HepG2 (cell line): ENCODE measurements around the gene AGT. TPM values are rescaled to one million over a fixed set of nuclear protein-coding genes. Genes with fewer than 3 reads are reported as not detected.

Experiments
- DDIT3 ChIP-seq: sonication (generic); formaldehyde crosslinking; IDR thresholded peaks from 2 replicates; pipeline ENCODE4 v1.4.0; 2020; ENCODE audit warnings: mild to moderate bottlenecking, missing genetic modification reagents
- DNMT1 ChIP-seq: sonication (generic); formaldehyde crosslinking; IDR thresholded peaks from 2 replicates; pipeline ENCODE4 v1.5.1; 2020; ENCODE audit warnings: mild to moderate bottlenecking, missing genetic modification reagents
- GMEB1 ChIP-seq: sonication (generic); formaldehyde crosslinking; IDR thresholded peaks from 2 replicates; pipeline ENCODE4 v1.5.1; 2020; ENCODE audit warnings: missing genetic modification reagents, mild to moderate bottlenecking, borderline replicate concordance
- HIVEP1 ChIP-seq: sonication (generic); formaldehyde crosslinking; IDR thresholded peaks from 2 replicates; pipeline ENCODE4 v1.4.0; 2020; ENCODE audit warnings: mild to moderate bottlenecking, missing genetic modification reagents
- HMGA1 ChIP-seq: sonication (generic); formaldehyde crosslinking; conservative IDR thresholded peaks from 2 replicates; pipeline ENCODE4 v1.4.0; 2020; ENCODE audit warnings: missing genetic modification reagents
- IRF2 ChIP-seq: IDR thresholded peaks from 2 replicates; pipeline ENCODE4 v1.6.1; 2018; ENCODE audit warnings: missing genetic modification reagents, missing compliant biosample characterization
- POLR2G ChIP-seq: fragments of 200-400 bp; formaldehyde crosslinking; IDR thresholded peaks from 2 replicates; pipeline ENCODE4 v1.6.1; 2018; ENCODE audit warnings: mild to moderate bottlenecking, low read depth, low read length, moderate library complexity
- RBM22 ChIP-seq: fragments of 200-400 bp; formaldehyde crosslinking; optimal IDR thresholded peaks from 2 replicates; pipeline ENCODE3; 2017; ENCODE audit warnings: mild to moderate bottlenecking, low read length, moderate library complexity
- RORA ChIP-seq: sonication (generic); formaldehyde crosslinking; IDR thresholded peaks from 2 replicates; pipeline ENCODE4 v1.5.0; 2020; ENCODE audit warnings: mild to moderate bottlenecking, missing genetic modification reagents, moderate library complexity
- SCMH1 ChIP-seq: sonication (generic); formaldehyde crosslinking; IDR thresholded peaks from 2 replicates; pipeline ENCODE4 v1.9.0; 2021; ENCODE audit warnings: missing genetic modification reagents, mild to moderate bottlenecking, borderline replicate concordance
- SMC3 ChIP-seq: IDR thresholded peaks from 2 replicates; pipeline ENCODE4 v1.6.1; 2011; ENCODE audit warnings: low read length, improper control_type of control experiment
- TCF12 ChIP-seq, 2 experiments: fragments of 450-650 bp in 1 of 2; sonication (generic) in 1 of 2; formaldehyde crosslinking in 1 of 2; IDR thresholded peaks; 2 replicates each; pipeline versions ENCODE4 v1.6.1 to v1.8.0; 2017 to 2022; ENCODE audit warnings: antibody characterized with exemption in 1 of 2, mild to moderate bottlenecking in 1 of 2, missing genetic modification reagents in 1 of 2, moderate library complexity in 1 of 2
- THYN1 ChIP-seq: sonication (generic); formaldehyde crosslinking; IDR thresholded peaks from 2 replicates; pipeline ENCODE4 v1.8.1; 2023; ENCODE audit warnings: low read depth, mild to moderate bottlenecking, moderate library complexity, missing genetic modification reagents, borderline replicate concordance
- ZNF484 ChIP-seq: sonication (generic); formaldehyde crosslinking; IDR thresholded peaks from 2 replicates; pipeline ENCODE4 v1.5.1; 2020; ENCODE audit warnings: mild to moderate bottlenecking, low read depth, missing genetic modification reagents, borderline replicate concordance
- ZNF569 ChIP-seq: sonication (generic); formaldehyde crosslinking; IDR thresholded peaks from 2 replicates; pipeline ENCODE4 v1.5.0; 2020; ENCODE audit warnings: mild to moderate bottlenecking, missing genetic modification reagents, moderate library complexity, borderline replicate concordance
- ZNF609 ChIP-seq: sonication (generic); formaldehyde crosslinking; IDR thresholded peaks from 2 replicates; pipeline ENCODE4 v1.4.0; 2020; ENCODE audit warnings: mild to moderate bottlenecking, missing genetic modification reagents, borderline replicate concordance
- polyA plus RNA-seq, 8 experiments: library from polyadenylated mRNA; depleted of rRNA in 3 of 8; stranded (reverse) in 7 of 8; unstranded in 1 of 8; fragments of >200 nt; fragmentation: Illumina TruSeq in 4 of 8; extraction: Trizol in 4 of 8; gene quantifications; 2 replicates each; pipeline versions ENCODE4 v1.2.1 to v1.2.3, GENCODE V29; 2011 to 2016; ENCODE audit warnings: low read depth in 4 of 8, missing spikeins in 1 of 8, mixed read lengths in 1 of 8; ENCODE audit not compliant: insufficient read depth in 1 of 8
- total RNA-seq, 5 experiments: library from RNA; depleted of rRNA; stranded (reverse); fragments of >200 nt; fragmentation: Illumina TruSeq; extraction: Trizol; gene quantifications; 2 replicates each; pipeline ENCODE4 v1.2.3, GENCODE V29; 2016; ENCODE audit warnings: low read depth in 1 of 5
- TF ChIP-seq, protein P1 (sequence below): sonication (generic); formaldehyde crosslinking; IDR thresholded peaks from 2 replicates; pipeline ENCODE4 v1.9.0; 2022; ENCODE audit warnings: missing genetic modification reagents, mild to moderate bottlenecking, borderline replicate concordance
- TF ChIP-seq, protein P2 (sequence below): sonication (generic); formaldehyde crosslinking; IDR thresholded peaks from 2 replicates; pipeline ENCODE4 v1.5.0; 2020; ENCODE audit warnings: missing genetic modification reagents

The AGT gene
- total and polyA plus RNA-seq, 2 of the 13 experiments (the other 11 are each of a cell fraction or from before 2014, with no cell fraction given): 892 to 2,071 TPM

DNA sequence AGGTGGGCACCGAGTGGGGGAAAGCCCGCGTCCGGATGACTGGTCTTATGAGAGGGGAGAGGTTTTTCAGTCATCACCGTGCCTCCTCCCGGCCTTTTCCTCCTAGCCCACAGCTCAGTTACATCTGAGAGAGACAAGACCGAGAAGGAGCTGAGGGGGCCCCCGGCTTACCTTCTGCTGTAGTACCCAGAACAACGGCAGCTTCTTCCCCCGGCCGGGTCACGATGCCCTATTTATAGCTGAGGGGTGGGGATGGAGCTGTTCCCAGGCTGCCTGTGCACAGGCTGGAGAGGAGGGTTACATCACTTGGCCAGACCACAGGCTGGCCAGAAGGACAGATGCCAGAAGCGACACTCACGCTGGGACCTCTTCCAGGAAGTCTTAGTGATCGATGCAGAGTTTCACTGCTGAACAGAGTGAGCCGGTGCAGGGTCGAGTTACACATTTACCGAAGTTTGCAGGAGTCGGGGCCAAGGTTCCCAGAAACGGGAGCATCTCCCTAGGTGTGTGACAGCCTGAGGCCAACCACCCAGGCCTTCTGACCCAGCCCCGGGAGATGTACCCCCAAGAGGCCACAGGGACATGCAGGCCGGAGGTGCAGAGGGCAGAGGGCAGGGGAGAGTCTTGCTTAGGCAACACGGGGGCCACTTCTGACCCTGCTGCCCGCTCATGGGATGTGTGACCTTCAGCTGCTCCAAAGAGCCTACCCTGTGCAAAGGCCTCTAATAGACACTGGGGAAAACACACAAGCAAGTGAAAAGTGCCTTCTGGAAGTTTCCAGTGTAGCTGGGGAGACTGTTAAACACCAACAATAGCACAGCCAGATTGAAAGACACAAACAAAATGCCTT, at the start of gene AGT (continued):
- TF ChIP-seq ZNF609 (CRISPR knock-in tag): peak; percentile 98
- peak; percentile 85; the same call in 1 of the 2 replicates for TF ChIP-seq IRF2 (CRISPR knock-in tag)
- peak; percentile 54; the same call in 1 of the 2 replicates for TF ChIP-seq GMEB1 (CRISPR knock-in tag)
- no peak for TF ChIP-seq HMGA1
- peak; percentile 64 for TF ChIP-seq RBM22
- peak; percentile 99 for TF ChIP-seq POLR2G
- TF ChIP-seq TCF12 (IDR thresholded peaks at IDR 0.05): no peak
- peak; percentile 99 for TF ChIP-seq TCF12 (CRISPR knock-in tag; IDR thresholded peaks at IDR 0.05)
- no peak for TF ChIP-seq SCMH1 (CRISPR knock-in tag)
- TF ChIP-seq THYN1: peak; percentile 89; the same call in 1 of the 2 replicates
- TF ChIP-seq ZNF484 (CRISPR knock-in tag): 0 out of 2 replicates have a peak, but pooled peaks have one; percentile 37
- TF ChIP-seq DNMT1 (CRISPR knock-in tag): peak; percentile 58; the same call in 1 of the 2 replicates
- TF ChIP-seq ZNF569: peak; percentile 83; the same call in 1 of the 2 replicates
- 0 out of 2 replicates have a peak, but pooled peaks have one; percentile 73 for TF ChIP-seq RORA
- TF ChIP-seq HIVEP1 (CRISPR knock-in tag): peak; percentile 99
- TF ChIP-seq, protein P1, sequence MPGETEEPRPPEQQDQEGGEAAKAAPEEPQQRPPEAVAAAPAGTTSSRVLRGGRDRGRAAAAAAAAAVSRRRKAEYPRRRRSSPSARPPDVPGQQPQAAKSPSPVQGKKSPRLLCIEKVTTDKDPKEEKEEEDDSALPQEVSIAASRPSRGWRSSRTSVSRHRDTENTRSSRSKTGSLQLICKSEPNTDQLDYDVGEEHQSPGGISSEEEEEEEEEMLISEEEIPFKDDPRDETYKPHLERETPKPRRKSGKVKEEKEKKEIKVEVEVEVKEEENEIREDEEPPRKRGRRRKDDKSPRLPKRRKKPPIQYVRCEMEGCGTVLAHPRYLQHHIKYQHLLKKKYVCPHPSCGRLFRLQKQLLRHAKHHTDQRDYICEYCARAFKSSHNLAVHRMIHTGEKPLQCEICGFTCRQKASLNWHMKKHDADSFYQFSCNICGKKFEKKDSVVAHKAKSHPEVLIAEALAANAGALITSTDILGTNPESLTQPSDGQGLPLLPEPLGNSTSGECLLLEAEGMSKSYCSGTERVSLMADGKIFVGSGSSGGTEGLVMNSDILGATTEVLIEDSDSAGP: peak; percentile 96
- no peak for TF ChIP-seq DDIT3 (CRISPR knock-in tag)
- TF ChIP-seq, protein P2, sequence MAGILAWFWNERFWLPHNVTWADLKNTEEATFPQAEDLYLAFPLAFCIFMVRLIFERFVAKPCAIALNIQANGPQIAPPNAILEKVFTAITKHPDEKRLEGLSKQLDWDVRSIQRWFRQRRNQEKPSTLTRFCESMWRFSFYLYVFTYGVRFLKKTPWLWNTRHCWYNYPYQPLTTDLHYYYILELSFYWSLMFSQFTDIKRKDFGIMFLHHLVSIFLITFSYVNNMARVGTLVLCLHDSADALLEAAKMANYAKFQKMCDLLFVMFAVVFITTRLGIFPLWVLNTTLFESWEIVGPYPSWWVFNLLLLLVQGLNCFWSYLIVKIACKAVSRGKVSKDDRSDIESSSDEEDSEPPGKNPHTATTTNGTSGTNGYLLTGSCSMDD (CRISPR knock-in tag): no peak
- TF ChIP-seq SMC3: no peak; the same call in 1 of the 2 replicates
